GM21381 (cell line): Measurements from ENCODE around the gene OPCML.

Source experiments
- ATAC-seq: cut with Tn5 transposase; IDR thresholded peaks from one replicate; pipeline ENCODE4 v1.9.1; 2021; ENCODE audit warnings: mild to moderate bottlenecking, moderate library complexity; ENCODE audit not compliant: unreplicated experiment

OPCML gene

GRCh38 chr11:133149698-133150097 lies 382.6 kb downstream of the OPCML start:
- no peak for ATAC-seq

GRCh38 chr11:133147625-133148024 lies 384.7 kb downstream of the OPCML start:
- no peak for ATAC-seq

- no peak for ATAC-seq
Measured at GRCh38 chr11:133146697-133147306, 385.5 kb downstream of the OPCML start.

- ATAC-seq: no peak
Measured at GRCh38 chr11:133137939-133138338, 394.4 kb downstream of the OPCML start.

GRCh38 chr11:133137270-133137669 lies 395.0 kb downstream of the OPCML start:
- no peak for ATAC-seq

GRCh38 chr11:133136376-133136775 lies 395.9 kb downstream of the OPCML start:
- no peak for ATAC-seq

- ATAC-seq: peak; percentile 97
Measured at GRCh38 chr11:133134314-133135173, 397.8 kb downstream of the OPCML start.

- no peak for ATAC-seq
Measured at GRCh38 chr11:133133606-133134005, 398.7 kb downstream of the OPCML start.

GRCh38 chr11:133133050-133133449 lies 399.3 kb downstream of the OPCML start:
- ATAC-seq: no peak

GRCh38 chr11:133127741-133128140 lies 404.6 kb downstream of the OPCML start:
- no peak for ATAC-seq

GRCh38 chr11:133123796-133124195 lies 408.5 kb downstream of the OPCML start:
- no peak for ATAC-seq

GRCh38 chr11:133123366-133123765 lies 408.9 kb downstream of the OPCML start:
- no peak for ATAC-seq

GRCh38 chr11:133122256-133122655 lies 410.0 kb downstream of the OPCML start:
- no peak for ATAC-seq

GRCh38 chr11:133118563-133119268 lies 413.6 kb downstream of the OPCML start:
- no peak for ATAC-seq

GRCh38 chr11:133115099-133115498 lies 417.2 kb downstream of the OPCML start:
- ATAC-seq: no peak

- ATAC-seq: no peak
Measured at GRCh38 chr11:133107763-133108162, 424.5 kb downstream of the OPCML start.

- ATAC-seq: no peak
Measured at GRCh38 chr11:133107136-133107535, 425.2 kb downstream of the OPCML start.

GRCh38 chr11:133106417-133106816 lies 425.9 kb downstream of the OPCML start:
- ATAC-seq: no peak

- no peak for ATAC-seq
Measured at GRCh38 chr11:133104009-133104744, 428.1 kb downstream of the OPCML start.

- ATAC-seq: no peak
Measured at GRCh38 chr11:133096981-133097380, 435.3 kb downstream of the OPCML start.

- no peak for ATAC-seq
Measured at GRCh38 chr11:133086518-133086917, 445.8 kb downstream of the OPCML start.
